Measurements from ENCODE around the gene SPOP. TPM values are rescaled to one million over a fixed set of nuclear protein-coding genes. Genes with fewer than 3 reads are reported as not detected.
A peak's percentile ranks its signal among the peaks of the same experiment; 100 is the strongest.

Gene SPOP
- total RNA-seq (2014; rRNA removed; shearing (Covaris generic)) (13.9 and 29.4 TPM in 2 replicates), polyA plus RNA-seq (2016; fragmentation: Nextera tagmentation; extraction: Ambion mirVana) (17.9 and 18.6 TPM in 2 replicates)
- long read RNA-seq, transcript SPOP-206 (10 exons, 1,865 nt): major isoform, 23 of 32 reads
- long read RNA-seq, partial matches to known transcripts: 0 of 32 reads
- long read RNA-seq, other reads (novel, unspliced or antisense): 3 of 32 reads

DNA sequence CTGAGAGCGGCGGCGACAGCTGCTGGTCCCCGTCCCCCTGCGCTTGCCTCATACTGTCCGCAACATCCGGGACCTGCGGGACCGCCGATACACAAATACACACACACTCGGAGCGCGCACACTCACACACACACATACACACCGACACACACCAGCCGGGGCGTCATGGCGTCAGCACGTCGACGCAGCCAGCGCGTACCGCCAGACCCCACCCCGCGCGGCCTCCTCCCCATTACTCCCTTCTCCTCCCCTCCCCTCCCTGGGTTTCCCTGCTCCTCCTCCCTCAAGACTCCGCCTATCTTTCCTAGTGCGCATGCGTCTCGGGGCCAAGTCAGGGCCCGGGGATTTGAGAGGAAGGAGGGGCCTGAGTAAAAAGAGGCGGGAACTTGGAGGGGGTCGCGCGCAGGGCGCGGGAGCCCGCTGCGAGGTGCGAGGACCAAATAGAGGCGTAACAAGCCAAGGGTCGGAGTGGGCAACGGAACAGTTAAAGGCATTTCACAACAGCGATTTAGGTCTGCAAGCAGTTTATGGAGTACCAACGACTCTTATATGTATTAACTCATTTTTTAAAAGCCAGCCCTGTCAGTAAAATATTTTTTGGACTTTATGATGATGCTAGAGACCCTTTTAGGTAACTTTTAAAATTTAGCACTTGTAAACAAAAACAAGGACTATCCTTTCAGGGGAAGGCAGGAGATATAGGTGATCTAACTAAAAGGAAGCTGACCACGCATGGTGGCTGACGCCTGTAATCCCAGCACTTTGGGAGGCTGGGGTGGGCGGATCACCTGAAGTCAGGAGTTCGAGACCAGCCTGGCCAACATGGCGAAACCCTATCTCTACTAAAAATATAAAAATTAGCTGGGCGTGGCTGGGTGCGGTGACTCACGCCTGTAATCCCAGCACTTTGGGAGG lies at the start of gene SPOP:
Gene SPOP (minus strand): TSS at position 165 of the 915 bp plus-strand sequence. CDS start 55,287 bp downstream, outside the sequence.
- H3K9me3 Mint-ChIP-seq: peaks cover 10% of the 10 kb centered on the region
- DNase-seq (ENCODE audit: low spot score) (peak; percentile 99), ATAC-seq (peak; percentile 88)
- H3K27ac ChIP-seq (ENCODE audit: low read depth): peak within 1 kb of the TSS; percentile 75
- peak within 1 kb of the TSS; percentile 82; the same call in 1 of the 2 replicates for H2AFZ ChIP-seq
- H3K4me1 Mint-ChIP-seq: peaks cover 19% of the 10 kb centered on the region
- H3K4me2 ChIP-seq: peak within 1 kb of the TSS; percentile 89
- H3K27me3 Mint-ChIP-seq (ENCODE audit: insufficient read depth, low read depth, poor library complexity): peaks cover 20% of the 10 kb centered on the region
- peak within 1 kb of the TSS; percentile 90 for H3K4me3 Mint-ChIP-seq
- H3K79me2 ChIP-seq (replicated peaks; ENCODE audit: insufficient read depth): peaks cover 38% of the 10 kb centered on the region
- H3K27ac Mint-ChIP-seq: peak within 1 kb of the TSS; percentile 97
- H3K4me1 ChIP-seq (ENCODE audit: insufficient read depth): peaks cover 12% of the 10 kb centered on the region
- H3F3A ChIP-seq (replicated peaks; ENCODE audit: low read depth): 0 out of 2 replicates have a peak, but pooled peaks cover 2% of the 10 kb centered on the region
- no peaks in the 10 kb centered on the region for H4K20me1 ChIP-seq (replicated peaks; ENCODE audit: insufficient read depth)
- H3K36me3 Mint-ChIP-seq (ENCODE audit: low read depth): peaks cover 21% of the 10 kb centered on the region; the same call in 2 of the 3 replicates
- H3K9me2 ChIP-seq (ENCODE audit: insufficient read depth): peaks cover 3% of the 10 kb centered on the region; the same call in 1 of the 2 replicates
- H3K4me3 ChIP-seq: peak within 1 kb of the TSS; percentile 72
- peaks cover 4% of the 10 kb centered on the region; the same call in 1 of the 2 replicates for H3K27me3 ChIP-seq (ENCODE audit: insufficient read depth)
- no peaks in the 10 kb centered on the region; the same call in 1 of the 2 replicates for H3K36me3 ChIP-seq (ENCODE audit: insufficient read depth)
- TF ChIP-seq NANOG (IDR thresholded peaks at IDR 0.05; ENCODE audit: borderline replicate concordance) (no peak), CREB1 (CRISPR knock-in tag; IDR thresholded peaks at IDR 0.05; ENCODE audit: low read depth) (peak; percentile 92), POLR2AphosphoS5 (IDR thresholded peaks at IDR 0.05; ENCODE audit: low read depth) (peak; percentile 45), ZNF114 (CRISPR knock-in tag; IDR thresholded peaks at IDR 0.05) (peak; percentile 71; the same call in 1 of the 2 replicates), EZH2 (IDR thresholded peaks at IDR 0.05; ENCODE audit: low read depth, unreplicated experiment) (no peak), STAT1 (IDR thresholded peaks at IDR 0.05; ENCODE audit: unreplicated experiment) (no peak), EZH2phosphoT487 (IDR thresholded peaks at IDR 0.05; ENCODE audit: unreplicated experiment) (no peak), JUNB (IDR thresholded peaks at IDR 0.05; ENCODE audit: unreplicated experiment) (no peak)
- TF ChIP-seq, protein P1, sequence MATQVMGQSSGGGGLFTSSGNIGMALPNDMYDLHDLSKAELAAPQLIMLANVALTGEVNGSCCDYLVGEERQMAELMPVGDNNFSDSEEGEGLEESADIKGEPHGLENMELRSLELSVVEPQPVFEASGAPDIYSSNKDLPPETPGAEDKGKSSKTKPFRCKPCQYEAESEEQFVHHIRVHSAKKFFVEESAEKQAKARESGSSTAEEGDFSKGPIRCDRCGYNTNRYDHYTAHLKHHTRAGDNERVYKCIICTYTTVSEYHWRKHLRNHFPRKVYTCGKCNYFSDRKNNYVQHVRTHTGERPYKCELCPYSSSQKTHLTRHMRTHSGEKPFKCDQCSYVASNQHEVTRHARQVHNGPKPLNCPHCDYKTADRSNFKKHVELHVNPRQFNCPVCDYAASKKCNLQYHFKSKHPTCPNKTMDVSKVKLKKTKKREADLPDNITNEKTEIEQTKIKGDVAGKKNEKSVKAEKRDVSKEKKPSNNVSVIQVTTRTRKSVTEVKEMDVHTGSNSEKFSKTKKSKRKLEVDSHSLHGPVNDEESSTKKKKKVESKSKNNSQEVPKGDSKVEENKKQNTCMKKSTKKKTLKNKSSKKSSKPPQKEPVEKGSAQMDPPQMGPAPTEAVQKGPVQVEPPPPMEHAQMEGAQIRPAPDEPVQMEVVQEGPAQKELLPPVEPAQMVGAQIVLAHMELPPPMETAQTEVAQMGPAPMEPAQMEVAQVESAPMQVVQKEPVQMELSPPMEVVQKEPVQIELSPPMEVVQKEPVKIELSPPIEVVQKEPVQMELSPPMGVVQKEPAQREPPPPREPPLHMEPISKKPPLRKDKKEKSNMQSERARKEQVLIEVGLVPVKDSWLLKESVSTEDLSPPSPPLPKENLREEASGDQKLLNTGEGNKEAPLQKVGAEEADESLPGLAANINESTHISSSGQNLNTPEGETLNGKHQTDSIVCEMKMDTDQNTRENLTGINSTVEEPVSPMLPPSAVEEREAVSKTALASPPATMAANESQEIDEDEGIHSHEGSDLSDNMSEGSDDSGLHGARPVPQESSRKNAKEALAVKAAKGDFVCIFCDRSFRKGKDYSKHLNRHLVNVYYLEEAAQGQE (IDR thresholded peaks at IDR 0.05; ENCODE audit: unreplicated experiment): no peak
- TF ChIP-seq, protein P2, sequence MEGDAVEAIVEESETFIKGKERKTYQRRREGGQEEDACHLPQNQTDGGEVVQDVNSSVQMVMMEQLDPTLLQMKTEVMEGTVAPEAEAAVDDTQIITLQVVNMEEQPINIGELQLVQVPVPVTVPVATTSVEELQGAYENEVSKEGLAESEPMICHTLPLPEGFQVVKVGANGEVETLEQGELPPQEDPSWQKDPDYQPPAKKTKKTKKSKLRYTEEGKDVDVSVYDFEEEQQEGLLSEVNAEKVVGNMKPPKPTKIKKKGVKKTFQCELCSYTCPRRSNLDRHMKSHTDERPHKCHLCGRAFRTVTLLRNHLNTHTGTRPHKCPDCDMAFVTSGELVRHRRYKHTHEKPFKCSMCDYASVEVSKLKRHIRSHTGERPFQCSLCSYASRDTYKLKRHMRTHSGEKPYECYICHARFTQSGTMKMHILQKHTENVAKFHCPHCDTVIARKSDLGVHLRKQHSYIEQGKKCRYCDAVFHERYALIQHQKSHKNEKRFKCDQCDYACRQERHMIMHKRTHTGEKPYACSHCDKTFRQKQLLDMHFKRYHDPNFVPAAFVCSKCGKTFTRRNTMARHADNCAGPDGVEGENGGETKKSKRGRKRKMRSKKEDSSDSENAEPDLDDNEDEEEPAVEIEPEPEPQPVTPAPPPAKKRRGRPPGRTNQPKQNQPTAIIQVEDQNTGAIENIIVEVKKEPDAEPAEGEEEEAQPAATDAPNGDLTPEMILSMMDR (conservative IDR thresholded peaks at IDR 0.05; ENCODE audit: low read depth in 2 of 2): no peak
- TF ChIP-seq, protein P3, sequence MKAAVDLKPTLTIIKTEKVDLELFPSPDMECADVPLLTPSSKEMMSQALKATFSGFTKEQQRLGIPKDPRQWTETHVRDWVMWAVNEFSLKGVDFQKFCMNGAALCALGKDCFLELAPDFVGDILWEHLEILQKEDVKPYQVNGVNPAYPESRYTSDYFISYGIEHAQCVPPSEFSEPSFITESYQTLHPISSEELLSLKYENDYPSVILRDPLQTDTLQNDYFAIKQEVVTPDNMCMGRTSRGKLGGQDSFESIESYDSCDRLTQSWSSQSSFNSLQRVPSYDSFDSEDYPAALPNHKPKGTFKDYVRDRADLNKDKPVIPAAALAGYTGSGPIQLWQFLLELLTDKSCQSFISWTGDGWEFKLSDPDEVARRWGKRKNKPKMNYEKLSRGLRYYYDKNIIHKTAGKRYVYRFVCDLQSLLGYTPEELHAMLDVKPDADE (IDR thresholded peaks at IDR 0.05): no peak
- TF ChIP-seq, protein P4, sequence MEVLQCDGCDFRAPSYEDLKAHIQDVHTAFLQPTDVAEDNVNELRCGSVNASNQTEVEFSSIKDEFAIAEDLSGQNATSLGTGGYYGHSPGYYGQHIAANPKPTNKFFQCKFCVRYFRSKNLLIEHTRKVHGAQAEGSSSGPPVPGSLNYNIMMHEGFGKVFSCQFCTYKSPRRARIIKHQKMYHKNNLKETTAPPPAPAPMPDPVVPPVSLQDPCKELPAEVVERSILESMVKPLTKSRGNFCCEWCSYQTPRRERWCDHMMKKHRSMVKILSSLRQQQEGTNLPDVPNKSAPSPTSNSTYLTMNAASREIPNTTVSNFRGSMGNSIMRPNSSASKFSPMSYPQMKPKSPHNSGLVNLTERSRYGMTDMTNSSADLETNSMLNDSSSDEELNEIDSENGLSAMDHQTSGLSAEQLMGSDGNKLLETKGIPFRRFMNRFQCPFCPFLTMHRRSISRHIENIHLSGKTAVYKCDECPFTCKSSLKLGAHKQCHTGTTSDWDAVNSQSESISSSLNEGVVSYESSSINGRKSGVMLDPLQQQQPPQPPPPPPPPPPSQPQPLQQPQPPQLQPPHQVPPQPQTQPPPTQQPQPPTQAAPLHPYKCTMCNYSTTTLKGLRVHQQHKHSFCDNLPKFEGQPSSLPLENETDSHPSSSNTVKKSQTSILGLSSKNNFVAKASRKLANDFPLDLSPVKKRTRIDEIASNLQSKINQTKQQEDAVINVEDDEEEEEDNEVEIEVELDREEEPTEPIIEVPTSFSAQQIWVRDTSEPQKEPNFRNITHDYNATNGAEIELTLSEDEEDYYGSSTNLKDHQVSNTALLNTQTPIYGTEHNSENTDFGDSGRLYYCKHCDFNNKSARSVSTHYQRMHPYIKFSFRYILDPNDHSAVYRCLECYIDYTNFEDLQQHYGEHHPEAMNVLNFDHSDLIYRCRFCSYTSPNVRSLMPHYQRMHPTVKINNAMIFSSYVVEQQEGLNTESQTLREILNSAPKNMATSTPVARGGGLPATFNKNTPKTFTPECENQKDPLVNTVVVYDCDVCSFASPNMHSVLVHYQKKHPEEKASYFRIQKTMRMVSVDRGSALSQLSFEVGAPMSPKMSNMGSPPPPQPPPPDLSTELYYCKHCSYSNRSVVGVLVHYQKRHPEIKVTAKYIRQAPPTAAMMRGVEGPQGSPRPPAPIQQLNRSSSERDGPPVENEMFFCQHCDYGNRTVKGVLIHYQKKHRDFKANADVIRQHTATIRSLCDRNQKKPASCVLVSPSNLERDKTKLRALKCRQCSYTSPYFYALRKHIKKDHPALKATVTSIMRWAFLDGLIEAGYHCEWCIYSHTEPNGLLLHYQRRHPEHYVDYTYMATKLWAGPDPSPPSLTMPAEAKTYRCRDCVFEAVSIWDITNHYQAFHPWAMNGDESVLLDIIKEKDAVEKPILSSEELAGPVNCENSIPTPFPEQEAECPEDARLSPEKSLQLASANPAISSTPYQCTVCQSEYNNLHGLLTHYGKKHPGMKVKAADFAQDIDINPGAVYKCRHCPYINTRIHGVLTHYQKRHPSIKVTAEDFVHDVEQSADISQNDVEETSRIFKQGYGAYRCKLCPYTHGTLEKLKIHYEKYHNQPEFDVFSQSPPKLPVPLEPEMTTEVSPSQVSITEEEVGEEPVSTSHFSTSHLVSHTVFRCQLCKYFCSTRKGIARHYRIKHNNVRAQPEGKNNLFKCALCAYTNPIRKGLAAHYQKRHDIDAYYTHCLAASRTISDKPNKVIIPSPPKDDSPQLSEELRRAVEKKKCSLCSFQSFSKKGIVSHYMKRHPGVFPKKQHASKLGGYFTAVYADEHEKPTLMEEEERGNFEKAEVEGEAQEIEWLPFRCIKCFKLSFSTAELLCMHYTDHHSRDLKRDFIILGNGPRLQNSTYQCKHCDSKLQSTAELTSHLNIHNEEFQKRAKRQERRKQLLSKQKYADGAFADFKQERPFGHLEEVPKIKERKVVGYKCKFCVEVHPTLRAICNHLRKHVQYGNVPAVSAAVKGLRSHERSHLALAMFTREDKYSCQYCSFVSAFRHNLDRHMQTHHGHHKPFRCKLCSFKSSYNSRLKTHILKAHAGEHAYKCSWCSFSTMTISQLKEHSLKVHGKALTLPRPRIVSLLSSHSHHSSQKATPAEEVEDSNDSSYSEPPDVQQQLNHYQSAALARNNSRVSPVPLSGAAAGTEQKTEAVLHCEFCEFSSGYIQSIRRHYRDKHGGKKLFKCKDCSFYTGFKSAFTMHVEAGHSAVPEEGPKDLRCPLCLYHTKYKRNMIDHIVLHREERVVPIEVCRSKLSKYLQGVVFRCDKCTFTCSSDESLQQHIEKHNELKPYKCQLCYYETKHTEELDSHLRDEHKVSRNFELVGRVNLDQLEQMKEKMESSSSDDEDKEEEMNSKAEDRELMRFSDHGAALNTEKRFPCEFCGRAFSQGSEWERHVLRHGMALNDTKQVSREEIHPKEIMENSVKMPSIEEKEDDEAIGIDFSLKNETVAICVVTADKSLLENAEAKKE (CRISPR knock-in tag; IDR thresholded peaks at IDR 0.05): no peak

All from GM23338 (cell line).